Neural crest cell (in vitro differentiated cells): ENCODE data around the gene CA12. TPM values are rescaled to one million over a fixed set of nuclear protein-coding genes. Genes with fewer than 3 reads are reported as not detected.

ENCODE experiments used
- DNase-seq: peaks from one replicate; pipeline ENCODE4 v3.0.0; 2021; ENCODE audit warnings: low read depth, mixed read lengths, low spot score
- H3K27ac Mint-ChIP-seq: one replicate; pipeline ENCODE4 v1.8.0; 2021; ENCODE audit warnings: mild to moderate bottlenecking, mixed read lengths; ENCODE audit not compliant: unreplicated experiment
- H3K27me3 Mint-ChIP-seq: 2 replicates; pipeline ENCODE4 v1.8.0; 2021; ENCODE audit warnings: low read depth, mild to moderate bottlenecking, mixed read lengths
- H3K36me3 Mint-ChIP-seq: 2 replicates; pipeline ENCODE4 v1.8.0; 2021; ENCODE audit warnings: low read depth, mild to moderate bottlenecking, mixed read lengths
- H3K4me1 Mint-ChIP-seq: 2 replicates; pipeline ENCODE4 v1.8.0; 2021; ENCODE audit warnings: mixed read lengths
- H3K4me3 Mint-ChIP-seq: one replicate; pipeline ENCODE4 v1.8.0; 2021; ENCODE audit warnings: mild to moderate bottlenecking, mixed read lengths
- H3K9me3 Mint-ChIP-seq: 2 replicates; pipeline ENCODE4 v1.8.0; 2021; ENCODE audit warnings: mixed read lengths
- CTCF ChIP-seq: fragments of 200-600 bp; sonication (generic); conservative IDR thresholded peaks from 2 replicates; pipeline ENCODE4 v1.5.0; 2021; ENCODE audit warnings: antibody characterized with exemption, mild to moderate bottlenecking
- total RNA-seq: library from RNA; stranded (reverse); gene quantifications from 2 replicates; pipeline ENCODE4 v1.2.1, GENCODE V29; 2021

Gene CA12
- total RNA-seq, 1 donor from 2014 or later = 1.1 TPM

GRCh38 chr15:63330926-63331325 is 50.7 kb downstream of the CA12 start:
- no peaks in the 10 kb centered on the region for H3K27me3 Mint-ChIP-seq
- H3K4me3 Mint-ChIP-seq = no peak overlapping the region
- H3K9me3 Mint-ChIP-seq = peaks cover 3% of the 10 kb centered on the region
- H3K4me1 Mint-ChIP-seq = peaks cover 4% of the 10 kb centered on the region
- H3K27ac Mint-ChIP-seq = no peak overlapping the region
- DNase-seq = no peak
- H3K36me3 Mint-ChIP-seq = no peaks in the 10 kb centered on the region
- no peak for TF ChIP-seq CTCF

- no peak for TF ChIP-seq CTCF
- H3K9me3 Mint-ChIP-seq = peaks cover 3% of the 10 kb centered on the region
- no peaks in the 10 kb centered on the region for H3K36me3 Mint-ChIP-seq
- no peak overlapping the region for H3K4me3 Mint-ChIP-seq
- DNase-seq = no peak
- H3K27me3 Mint-ChIP-seq = no peaks in the 10 kb centered on the region
- no peak overlapping the region for H3K27ac Mint-ChIP-seq
- peaks cover 14% of the 10 kb centered on the region for H3K4me1 Mint-ChIP-seq
These were observed 51.9 kb downstream of the CA12 start for GRCh38 chr15:63329567-63330350.

- Mint-ChIP-seq H3K27ac (no peak overlapping the region), H3K4me1 (peaks cover 33% of the 10 kb centered on the region), H3K27me3 (no peaks in the 10 kb centered on the region), H3K36me3 (no peaks in the 10 kb centered on the region), H3K9me3 (peaks cover 3% of the 10 kb centered on the region), H3K4me3 (no peak overlapping the region)
- TF ChIP-seq CTCF = no peak
- no peak for DNase-seq
These were observed 53.8 kb downstream of the CA12 start for GRCh38 chr15:63327648-63328421.

GRCh38 chr15:63324770-63325169 is 56.9 kb downstream of the CA12 start:
- Mint-ChIP-seq H3K9me3 (peaks cover 3% of the 10 kb centered on the region), H3K4me1 (peaks cover 37% of the 10 kb centered on the region), H3K36me3 (no peaks in the 10 kb centered on the region), H3K4me3 (peak overlapping the region; percentile 45), H3K27ac (peak overlapping the region; percentile 53), H3K27me3 (no peaks in the 10 kb centered on the region)
- TF ChIP-seq CTCF = no peak
- no peak for DNase-seq

- peaks cover 3% of the 10 kb centered on the region for H3K9me3 Mint-ChIP-seq
- no peaks in the 10 kb centered on the region for H3K27me3 Mint-ChIP-seq
- peak; percentile 35 for DNase-seq
- H3K27ac Mint-ChIP-seq = peak overlapping the region; percentile 95
- peaks cover 37% of the 10 kb centered on the region for H3K4me1 Mint-ChIP-seq
- peak overlapping the region; percentile 45 for H3K4me3 Mint-ChIP-seq
- H3K36me3 Mint-ChIP-seq = no peaks in the 10 kb centered on the region
- no peak for TF ChIP-seq CTCF
These were observed 57.7 kb downstream of the CA12 start for GRCh38 chr15:63323798-63324563.
